ENCODE data around the gene CDH22.

CDH22 gene

DNA sequence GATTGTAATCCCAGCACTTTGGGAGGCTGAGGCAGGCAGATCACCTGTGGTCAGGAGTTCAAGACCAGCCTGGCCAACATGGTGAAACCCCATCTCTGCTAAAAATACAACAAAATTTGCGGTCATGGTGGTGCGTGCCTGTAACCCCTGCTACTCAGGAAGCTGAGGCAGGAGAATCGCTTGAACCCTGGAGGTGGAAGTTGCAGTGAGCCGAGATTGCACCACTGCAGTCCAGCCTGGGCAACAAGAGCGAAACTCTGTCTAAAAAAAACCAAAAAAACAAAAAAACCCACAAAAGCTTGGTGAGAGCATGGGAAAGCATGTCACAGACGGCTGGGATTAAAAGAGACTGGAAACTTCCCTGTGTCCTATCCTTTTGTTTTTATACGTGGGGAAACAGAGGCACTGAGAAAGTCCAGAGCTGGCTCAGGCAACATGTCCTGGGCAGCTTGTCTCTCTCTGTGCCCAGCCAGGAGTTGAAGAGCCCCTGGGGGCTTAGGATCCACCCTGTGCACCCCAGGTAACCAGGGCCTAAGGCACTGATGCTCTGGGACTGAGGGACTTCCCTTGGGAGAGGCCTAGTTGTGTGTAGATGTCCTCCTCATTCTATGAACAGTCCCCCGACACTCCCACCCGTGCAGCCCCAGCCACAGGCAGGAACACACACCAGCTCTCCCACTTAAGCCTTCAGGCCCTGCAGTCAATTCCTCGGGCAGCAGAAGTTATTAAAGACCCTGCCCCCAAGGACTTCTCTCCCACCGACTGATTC, 174.2 kb downstream of the CDH22 start:
- no peak for DNase-seq

DNA sequence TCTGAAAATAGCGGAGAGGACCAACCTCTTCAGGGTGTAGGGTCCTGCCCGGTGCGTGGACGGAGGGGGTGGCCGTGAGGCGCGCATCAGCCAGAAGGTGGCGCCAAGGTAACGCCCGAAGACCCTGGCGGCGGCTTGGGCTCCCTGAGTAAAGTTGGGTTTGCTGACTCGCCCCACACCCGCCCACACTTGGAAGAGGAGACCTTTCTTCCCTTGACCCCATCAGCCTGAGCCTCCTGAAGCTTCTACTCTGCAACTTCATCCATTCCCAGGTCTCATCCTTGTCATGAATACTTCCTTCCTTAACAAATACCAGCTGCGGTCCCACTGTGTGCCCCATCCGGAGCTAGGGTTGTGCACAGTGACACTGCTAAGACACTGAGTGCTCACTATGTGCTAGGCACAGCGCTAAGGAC, 175.6 kb downstream of the CDH22 start:
- no peak for DNase-seq

DNA sequence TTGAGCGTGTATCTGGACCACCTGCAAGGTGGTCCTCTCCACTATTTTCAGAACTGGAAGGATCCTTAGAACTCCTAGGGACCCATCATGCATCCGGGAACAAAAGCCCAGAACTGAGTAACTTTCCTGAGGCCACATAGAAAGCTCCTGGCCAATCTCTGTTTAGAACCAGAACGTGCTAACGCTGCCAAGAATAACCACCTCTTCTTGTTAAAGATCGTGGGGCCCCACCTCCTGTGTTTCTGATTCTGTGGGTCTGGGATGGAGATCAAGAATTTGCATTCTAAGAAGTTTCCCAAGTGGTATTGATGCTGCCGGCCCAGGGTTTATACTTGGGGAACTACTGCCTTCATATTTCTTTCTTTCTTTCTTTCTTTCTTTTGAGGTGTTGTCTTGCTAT, 176.9 kb downstream of the CDH22 start:
- no peak for DNase-seq

DNA sequence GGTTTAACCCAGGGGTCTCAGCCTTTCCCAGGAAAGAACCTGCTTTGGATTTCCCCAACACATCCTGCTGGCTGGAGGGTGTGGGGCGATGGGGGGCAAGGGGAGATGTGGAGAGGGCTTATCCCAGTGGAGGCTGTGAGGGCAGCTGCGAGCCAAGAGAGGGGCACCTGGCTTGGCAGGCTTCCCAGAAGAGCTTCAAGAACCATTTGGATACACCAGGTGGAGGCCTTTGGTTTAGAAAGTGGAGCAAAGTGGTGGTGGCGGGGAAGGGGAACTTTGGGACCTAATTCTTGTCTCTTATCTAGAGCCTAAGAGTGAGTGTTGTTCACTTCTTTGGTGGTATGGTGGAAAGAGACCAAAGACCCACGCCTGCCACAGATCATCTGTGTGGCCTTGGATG, 177.8 kb downstream of the CDH22 start:
- peak; percentile 35 for DNase-seq

DNA sequence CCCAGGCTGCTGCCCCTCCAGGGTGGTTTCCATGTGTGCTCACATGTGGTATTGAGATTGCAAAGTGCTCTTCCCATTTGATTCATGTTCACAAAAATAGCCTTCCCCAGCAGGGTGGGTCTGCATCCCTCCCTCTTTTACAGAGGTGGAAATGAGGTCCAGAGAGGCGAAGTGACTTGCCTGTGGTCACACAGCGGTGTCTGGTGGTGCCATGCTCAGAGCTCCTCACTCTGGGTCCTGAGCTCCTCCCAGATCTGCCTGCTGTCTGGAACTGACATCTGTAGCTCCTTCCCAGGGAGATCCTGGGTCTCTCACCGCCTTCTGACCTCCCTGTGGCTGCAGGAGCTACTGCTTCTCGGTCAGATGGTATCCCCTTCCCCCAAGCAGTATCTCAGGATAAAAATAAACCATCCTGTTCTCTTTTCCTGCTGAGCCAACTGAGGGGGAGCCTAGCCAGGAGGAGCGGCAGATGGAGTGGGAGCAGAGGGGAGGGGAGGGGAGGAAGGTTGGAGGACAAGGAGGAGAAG, 178.3 kb downstream of the CDH22 start:
- peak; percentile 35 for DNase-seq

DNA sequence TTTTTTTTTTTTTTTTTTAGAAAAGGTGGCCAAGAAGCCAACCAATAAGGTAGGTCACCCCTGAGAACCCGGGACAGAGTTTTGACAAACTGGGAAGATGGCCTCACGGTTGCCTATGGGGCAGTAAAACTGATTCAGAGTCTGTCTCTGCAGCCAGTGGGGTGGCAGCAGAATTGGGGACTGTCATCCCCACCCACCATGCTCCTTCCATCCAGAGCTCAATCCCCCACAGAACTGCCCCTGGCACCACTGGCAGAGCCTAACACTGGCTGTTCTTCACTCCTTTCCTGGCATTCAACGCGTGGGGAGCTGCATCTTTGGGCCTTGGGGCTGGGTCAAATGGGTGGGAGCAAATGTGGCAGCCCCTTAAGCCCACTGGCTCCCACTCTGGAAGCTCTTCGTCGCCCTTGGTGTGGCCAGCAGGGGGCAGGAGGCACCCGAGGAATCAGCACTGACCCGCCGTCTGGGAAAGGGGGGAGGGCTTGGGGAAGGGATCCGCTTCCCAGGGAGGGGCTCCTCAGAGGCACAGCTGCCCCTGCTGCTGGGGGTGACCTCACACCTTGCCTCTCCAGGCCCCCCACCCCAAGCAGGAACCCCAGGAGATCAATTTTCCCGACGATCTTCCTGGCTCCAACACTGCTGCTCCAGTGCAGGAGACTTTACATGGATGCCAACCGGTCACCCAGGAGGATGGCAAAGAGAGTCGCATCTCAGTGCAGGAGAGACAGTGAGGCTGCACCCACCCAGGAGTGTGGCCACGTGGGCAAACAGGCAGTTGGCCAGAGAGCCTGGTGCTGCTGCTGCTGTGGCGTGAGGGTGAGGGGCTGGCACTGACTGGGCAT, 179.8 kb downstream of the CDH22 start:
- DNase-seq: no peak

DNA sequence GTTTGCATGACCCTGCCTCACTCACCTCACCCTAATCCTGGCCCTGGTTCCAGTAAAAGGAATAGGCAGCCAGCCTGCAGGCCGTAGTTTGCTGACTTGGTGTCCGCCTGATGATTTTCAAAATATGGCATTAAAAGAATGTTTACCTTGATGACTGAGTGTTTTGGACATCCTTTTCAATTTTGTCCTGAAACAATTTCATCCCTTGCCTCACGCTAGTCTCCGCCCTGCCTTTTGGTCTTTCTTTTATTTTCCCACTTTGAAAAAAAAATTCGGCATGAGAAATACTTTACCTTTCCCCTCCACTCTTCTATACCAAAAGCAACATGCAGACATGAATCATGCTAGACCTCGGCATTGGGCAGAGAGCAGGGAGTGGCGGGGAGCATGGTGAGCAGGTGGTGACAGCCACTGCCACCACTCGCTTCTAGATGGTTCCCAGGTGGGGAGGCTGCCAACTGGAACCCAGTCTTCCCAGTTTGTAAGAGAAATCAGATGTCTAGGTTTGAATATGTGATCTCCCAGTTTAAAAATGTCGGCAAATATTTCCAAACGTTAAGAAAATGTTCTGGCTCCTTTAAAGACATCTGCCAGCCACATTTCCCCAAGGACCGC, 180.8 kb downstream of the CDH22 start:
- no peak for DNase-seq

DNA sequence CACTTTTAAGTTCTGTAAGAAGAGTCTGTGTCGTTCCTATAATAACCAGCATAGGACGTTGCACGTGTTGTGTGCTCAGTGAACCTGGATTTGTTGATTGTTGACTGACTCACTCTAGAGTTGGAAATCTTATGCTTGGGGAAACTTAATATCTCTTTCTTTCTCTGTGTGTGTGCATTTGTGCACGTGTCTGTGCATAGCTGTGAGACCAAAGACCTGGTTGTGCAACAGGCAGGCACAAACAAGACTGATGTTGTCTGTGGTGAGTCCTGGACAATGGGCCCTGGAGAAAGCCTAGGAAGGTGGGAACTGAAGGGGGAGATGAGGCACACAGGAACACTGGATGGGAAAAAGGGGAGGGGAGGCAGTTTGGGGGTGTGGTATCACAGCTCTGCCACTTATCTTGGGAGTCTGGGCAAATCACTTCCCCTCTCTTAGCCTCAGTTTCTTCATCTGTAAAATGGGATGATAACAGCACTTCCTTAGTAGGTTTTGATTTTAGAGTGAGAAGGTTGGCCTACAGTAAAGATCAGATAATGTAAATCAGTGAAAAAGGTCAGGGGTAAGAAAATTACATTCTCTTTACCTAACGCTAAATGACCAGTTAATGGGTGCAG, 181.8 kb downstream of the CDH22 start:
- no peak for DNase-seq

Measured in NCI-H2029 treated with DMSO at 0.1 percent for 48 hours (cell line).